Keratinocyte (primary cell): ENCODE results near the gene GINS2. TPM values are rescaled to one million over a fixed set of nuclear protein-coding genes. Genes with fewer than 3 reads are reported as not detected.

Experiments
- DNase-seq: peaks from one replicate; pipeline ENCODE4 v3.0.0-alpha.2; 2011; ENCODE audit warnings: low read depth, missing footprints, low spot score
- FAIRE-seq: peaks from 2 replicates; lab custom pipeline; 2011; peaks lifted over from hg19 to GRCh38; lab: Jason Lieb, UNC
- H2AFZ ChIP-seq: 2 replicates; pipeline ENCODE4 v1.6.0; 2012; ENCODE audit warnings: low read length, control low read depth, inconsistent platforms; ENCODE audit not compliant: control insufficient read depth
- H3K27ac ChIP-seq: 2 replicates; pipeline ENCODE4 v1.5.1; 2011; ENCODE audit warnings: low read length; ENCODE audit not compliant: control insufficient read depth, insufficient read depth
- H3K27me3 ChIP-seq: 3 replicates; pipeline ENCODE4 v1.6.0; 2011; ENCODE audit warnings: low read length; ENCODE audit not compliant: control insufficient read depth, insufficient read depth; ENCODE audit errors: extremely low read depth
- H3K36me3 ChIP-seq, 2 experiments: 2 replicates in 1 of 2; 3 replicates in 1 of 2; pipeline ENCODE4 v1.5.1; 2011; ENCODE audit warnings: low read length in 2 of 2, mild to moderate bottlenecking in 1 of 2; ENCODE audit not compliant: control insufficient read depth in 2 of 2, insufficient read depth in 2 of 2; ENCODE audit errors: extremely low read depth in 1 of 2
- H3K4me1 ChIP-seq: 3 replicates; pipeline ENCODE4 v1.5.1; 2011; ENCODE audit warnings: low read length; ENCODE audit not compliant: control insufficient read depth, insufficient read depth; ENCODE audit errors: extremely low read depth
- H3K4me2 ChIP-seq: 3 replicates; pipeline ENCODE4 v1.6.0; 2011; ENCODE audit warnings: low read depth, low read length; ENCODE audit not compliant: control insufficient read depth, insufficient read depth; ENCODE audit errors: extremely low read depth
- H3K4me3 ChIP-seq, 3 experiments: fragments of 200-600 bp in 1 of 3; sonication (generic) in 1 of 3; 2 replicates in 2 of 3; 3 replicates in 1 of 3; pipeline ENCODE4 v1.5.1; 2011 to 2016; ENCODE audit warnings: low read length in 3 of 3, mild to moderate bottlenecking in 3 of 3, control low read depth in 2 of 3, inconsistent platforms in 1 of 3, low read depth in 1 of 3, mixed read lengths in 1 of 3, mixed run types in 1 of 3, moderate library complexity in 1 of 3; ENCODE audit not compliant: control insufficient read depth in 2 of 3, insufficient read depth in 2 of 3; ENCODE audit errors: extremely low read depth in 1 of 3
- H3K79me2 ChIP-seq: 2 replicates; pipeline ENCODE4 v1.6.0; 2012; ENCODE audit warnings: low read length; ENCODE audit not compliant: control insufficient read depth, insufficient read depth
- H3K9ac ChIP-seq: 3 replicates; pipeline ENCODE4 v1.6.0; 2011; ENCODE audit warnings: low read length; ENCODE audit not compliant: control insufficient read depth, insufficient read depth; ENCODE audit errors: extremely low read depth
- H3K9me1 ChIP-seq: 3 replicates; pipeline ENCODE4 v1.6.0; 2011; ENCODE audit warnings: low read length; ENCODE audit not compliant: control insufficient read depth, insufficient read depth; ENCODE audit errors: extremely low read depth
- H3K9me3 ChIP-seq: 2 replicates; pipeline ENCODE4 v1.5.1; 2012; ENCODE audit warnings: low read depth, low read length; ENCODE audit not compliant: control insufficient read depth
- H4K20me1 ChIP-seq: 3 replicates; pipeline ENCODE4 v1.6.0; 2011; ENCODE audit warnings: low read length; ENCODE audit not compliant: control insufficient read depth, insufficient read depth; ENCODE audit errors: extremely low read depth
- EZH2 ChIP-seq: IDR thresholded peaks from one replicate; pipeline ENCODE4 v1.6.1; 2012; ENCODE audit warnings: inconsistent platforms, mild to moderate bottlenecking, low read length, moderate library complexity
- dilution Hi-C: fragments of 300-500 bp; cut with MboI; formaldehyde crosslinking; loops from one replicate; pipeline ENCODE4 v1.7.0; 2020; ENCODE audit warnings: low sequenced_read_pairs; ENCODE audit not compliant: extremely low pct_ligation_motif_present
- polyA plus RNA-seq, 5 experiments: library from polyadenylated mRNA; depleted of rRNA in 3 of 5; stranded (reverse) in 3 of 5; stranded (forward) in 1 of 5; unstranded in 1 of 5; fragments of >200 nt; gene quantifications; 1 replicate in 1 of 5; 2 replicates in 3 of 5; 3 replicates in 1 of 5; pipeline versions ENCODE4 v1.2.1 to v1.2.3, GENCODE V29; 2011 to 2012; ENCODE audit warnings: missing spikeins in 2 of 5, low read depth in 1 of 5, low replicate concordance in 1 of 5
- TF ChIP-seq, protein P1 (sequence below), 3 experiments: IDR thresholded peaks in 1 of 3; conservative IDR thresholded peaks in 1 of 3; optimal IDR thresholded peaks in 1 of 3; 2 replicates in 2 of 3; 3 replicates in 1 of 3; pipeline versions ENCODE3 to v1.5.1; 2011; ENCODE audit warnings: low read length in 3 of 3, mild to moderate bottlenecking in 3 of 3, moderate library complexity in 2 of 3, control low read depth in 1 of 3, inconsistent platforms in 1 of 3; ENCODE audit not compliant: insufficient read depth in 2 of 3; ENCODE audit errors: extremely low read depth in 1 of 3

Gene GINS2
- polyA plus RNA-seq, 1 donor (not counting 4 experiments of a cell fraction or from before 2014, with no cell fraction given), result 11.2 TPM

DNA sequence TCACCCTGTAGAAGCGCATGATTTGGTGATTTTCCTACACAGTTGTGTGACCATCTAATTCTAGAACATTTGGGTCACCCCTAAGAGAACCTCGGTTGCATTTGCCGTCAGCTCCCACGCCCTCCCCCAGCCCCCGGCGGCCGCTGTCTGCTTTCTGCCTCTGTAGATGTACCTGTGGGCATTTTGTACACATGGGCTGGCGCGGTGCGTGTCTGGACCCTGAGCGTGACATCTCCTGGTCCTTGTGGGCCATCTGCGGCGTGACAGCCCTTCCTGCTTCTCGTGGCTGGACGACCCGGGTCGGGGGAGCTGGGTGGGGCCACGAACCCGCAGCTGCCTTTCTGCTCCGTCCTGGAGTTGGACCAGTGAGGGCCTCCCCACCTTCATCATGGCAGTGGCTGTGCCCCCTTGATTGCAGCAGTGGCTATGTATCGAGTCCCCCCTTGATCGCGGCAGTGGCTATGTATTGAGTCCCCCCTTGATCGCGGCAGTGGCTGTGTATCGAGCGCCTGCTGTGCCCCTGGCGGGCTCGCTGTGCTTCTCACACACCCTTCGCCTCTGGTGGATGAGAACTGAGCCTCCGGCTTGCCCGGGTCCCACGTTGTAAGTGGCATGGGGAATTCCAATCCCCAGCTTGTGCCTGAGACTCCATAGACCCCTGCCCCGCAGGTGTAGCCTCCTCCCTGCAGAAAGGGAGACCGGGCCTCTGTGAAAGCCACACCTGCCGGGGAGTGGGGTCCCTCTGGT, 51.5 kb downstream of the GINS2 start:
- no peaks in the 10 kb centered on the region for H3K9me3 ChIP-seq
- no peak for TF ChIP-seq EZH2
- TF ChIP-seq, protein P1, sequence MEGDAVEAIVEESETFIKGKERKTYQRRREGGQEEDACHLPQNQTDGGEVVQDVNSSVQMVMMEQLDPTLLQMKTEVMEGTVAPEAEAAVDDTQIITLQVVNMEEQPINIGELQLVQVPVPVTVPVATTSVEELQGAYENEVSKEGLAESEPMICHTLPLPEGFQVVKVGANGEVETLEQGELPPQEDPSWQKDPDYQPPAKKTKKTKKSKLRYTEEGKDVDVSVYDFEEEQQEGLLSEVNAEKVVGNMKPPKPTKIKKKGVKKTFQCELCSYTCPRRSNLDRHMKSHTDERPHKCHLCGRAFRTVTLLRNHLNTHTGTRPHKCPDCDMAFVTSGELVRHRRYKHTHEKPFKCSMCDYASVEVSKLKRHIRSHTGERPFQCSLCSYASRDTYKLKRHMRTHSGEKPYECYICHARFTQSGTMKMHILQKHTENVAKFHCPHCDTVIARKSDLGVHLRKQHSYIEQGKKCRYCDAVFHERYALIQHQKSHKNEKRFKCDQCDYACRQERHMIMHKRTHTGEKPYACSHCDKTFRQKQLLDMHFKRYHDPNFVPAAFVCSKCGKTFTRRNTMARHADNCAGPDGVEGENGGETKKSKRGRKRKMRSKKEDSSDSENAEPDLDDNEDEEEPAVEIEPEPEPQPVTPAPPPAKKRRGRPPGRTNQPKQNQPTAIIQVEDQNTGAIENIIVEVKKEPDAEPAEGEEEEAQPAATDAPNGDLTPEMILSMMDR (optimal IDR thresholded peaks at IDR 0.05 in 1 of 3, IDR thresholded peaks at IDR 0.05 in 1 of 3, conservative IDR thresholded peaks at IDR 0.05 in 1 of 3; ENCODE audit: extremely low read depth in 1 of 3, insufficient read depth in 2 of 3, low read length in 3 of 3), result no peak
- FAIRE-seq (no peak), DNase-seq (no peak)
- peaks cover 18% of the 10 kb centered on the region for H3K27me3 ChIP-seq
- H3K27ac ChIP-seq, result no peak overlapping the region
- H2AFZ ChIP-seq, result no peak overlapping the region
- H4K20me1 ChIP-seq, result no peaks in the 10 kb centered on the region
- H3K79me2 ChIP-seq, result no peaks in the 10 kb centered on the region
- H3K36me3 ChIP-seq, result peaks cover 0 to 3% of the 10 kb centered on the region in 2 experiments
- dilution Hi-C loops, result no loop called here
- no peak overlapping the region for H3K4me3 ChIP-seq
- H3K4me1 ChIP-seq, result peaks cover 26% of the 10 kb centered on the region
- no peak overlapping the region for H3K4me2 ChIP-seq
- no peak overlapping the region for H3K9ac ChIP-seq
- no peaks in the 10 kb centered on the region for H3K9me1 ChIP-seq

DNA sequence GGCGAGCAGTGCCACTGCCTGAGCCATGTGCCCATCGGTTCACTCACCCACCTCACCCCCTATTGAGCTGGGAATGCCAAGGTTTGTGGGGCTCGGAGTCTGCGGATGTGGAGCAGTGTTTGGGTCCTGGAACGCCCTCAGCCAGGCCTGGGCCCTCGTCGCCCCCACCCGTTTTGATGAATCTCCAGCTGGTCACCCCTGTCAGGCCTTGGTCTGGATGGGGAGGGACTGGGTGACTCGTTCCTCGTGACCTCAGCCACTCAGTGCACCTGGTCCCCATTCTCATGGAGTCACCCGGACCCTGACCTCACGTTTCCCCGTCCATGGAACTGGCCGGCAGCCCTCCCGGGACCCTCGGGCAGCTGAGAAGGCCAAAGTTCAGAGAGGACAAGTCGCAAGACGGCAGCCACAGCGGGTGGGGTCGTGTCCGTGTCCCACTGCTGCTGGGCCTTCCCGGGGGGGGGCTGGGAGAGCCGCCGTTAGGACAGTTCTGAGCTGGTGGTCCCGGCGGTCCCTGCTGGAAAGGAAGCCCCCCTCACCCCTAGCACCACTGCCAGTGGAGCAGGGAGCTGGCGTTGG, 52.4 kb downstream of the GINS2 start:
- H3K9me1 ChIP-seq, result no peaks in the 10 kb centered on the region
- H3K4me2 ChIP-seq, result no peak overlapping the region
- TF ChIP-seq, protein P1 (optimal IDR thresholded peaks at IDR 0.05 in 1 of 3, IDR thresholded peaks at IDR 0.05 in 1 of 3, conservative IDR thresholded peaks at IDR 0.05 in 1 of 3; ENCODE audit: extremely low read depth in 1 of 3, insufficient read depth in 2 of 3, low read length in 3 of 3), result no peak
- no peak for TF ChIP-seq EZH2
- H3K27me3 ChIP-seq, result peaks cover 16% of the 10 kb centered on the region
- H3K36me3 ChIP-seq, result peaks cover 0 to 4% of the 10 kb centered on the region in 2 experiments
- no peak overlapping the region for H3K9ac ChIP-seq
- no peaks in the 10 kb centered on the region for H4K20me1 ChIP-seq
- DNase-seq (no peak), FAIRE-seq (no peak)
- peaks cover 21% of the 10 kb centered on the region for H3K4me1 ChIP-seq
- no peak overlapping the region for H2AFZ ChIP-seq
- H3K27ac ChIP-seq, result no peak overlapping the region
- H3K79me2 ChIP-seq, result no peaks in the 10 kb centered on the region
- dilution Hi-C loops, result no loop called here
- H3K9me3 ChIP-seq, result no peaks in the 10 kb centered on the region
- H3K4me3 ChIP-seq, result no peak overlapping the region
